ENCODE measurements around the gene TMEM156. TPM values are rescaled to one million over a fixed set of nuclear protein-coding genes. Genes with fewer than 3 reads are reported as not detected.
A peak's percentile ranks its signal among the peaks of the same experiment; 100 is the strongest.

Gene TMEM156, protein sequence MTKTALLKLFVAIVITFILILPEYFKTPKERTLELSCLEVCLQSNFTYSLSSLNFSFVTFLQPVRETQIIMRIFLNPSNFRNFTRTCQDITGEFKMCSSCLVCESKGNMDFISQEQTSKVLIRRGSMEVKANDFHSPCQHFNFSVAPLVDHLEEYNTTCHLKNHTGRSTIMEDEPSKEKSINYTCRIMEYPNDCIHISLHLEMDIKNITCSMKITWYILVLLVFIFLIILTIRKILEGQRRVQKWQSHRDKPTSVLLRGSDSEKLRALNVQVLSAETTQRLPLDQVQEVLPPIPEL
- under 1 TPM; 0.67 to 0.70 TPM for total RNA-seq
- under 1 TPM; 0.58 to 0.61 TPM for polyA plus RNA-seq

DNA sequence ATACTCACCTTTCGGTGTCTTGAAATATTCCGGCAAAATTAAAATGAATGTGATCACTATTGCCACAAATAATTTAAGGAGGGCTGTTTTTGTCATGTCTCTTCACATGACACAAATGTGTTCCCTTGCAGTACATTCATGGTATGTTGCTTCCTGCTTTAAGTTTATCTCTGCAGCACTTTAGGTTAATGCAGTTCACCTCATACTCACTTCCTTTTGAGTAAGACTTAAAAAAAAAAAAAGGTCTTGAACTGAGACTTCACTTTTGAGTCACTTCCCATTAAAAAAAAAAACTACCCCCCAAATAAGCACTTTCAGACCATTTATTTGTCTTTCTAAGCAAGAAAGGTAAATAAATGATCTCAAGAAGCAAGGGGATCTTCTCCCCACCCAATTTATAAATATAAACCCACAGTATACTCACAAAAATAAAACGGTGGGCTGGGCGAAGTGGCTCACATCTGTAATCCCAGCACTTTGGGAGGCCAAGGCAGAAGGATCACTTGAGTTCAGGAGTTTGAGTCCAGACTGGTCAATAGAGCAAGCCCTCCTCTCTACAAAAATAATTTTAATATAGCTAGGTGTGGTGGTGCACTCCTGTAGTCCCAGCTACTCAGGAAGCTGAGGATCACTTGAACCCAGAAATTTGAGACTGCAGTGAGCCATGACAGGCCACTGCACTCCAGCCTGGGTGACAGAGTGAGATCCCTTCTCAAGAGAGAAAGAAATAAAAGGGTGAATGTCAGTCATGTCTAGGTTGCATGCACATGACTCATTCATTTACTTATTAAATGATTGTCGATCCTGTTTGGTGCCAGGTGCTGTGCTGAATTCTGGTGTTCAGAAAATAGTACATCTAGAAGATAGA is at the start of gene TMEM156:
TMEM156 (minus strand) TSS at position 192 of the 868 bp plus-strand sequence; CDS start at position 96, 96 bp downstream.
- Histone ChIP-seq H3K9me3 (ENCODE audit: control insufficient read depth in 4 of 4, low read length in 3 of 4) (no peaks in the 10 kb centered on the region), H3K4me3 (ENCODE audit: low read depth in 1 of 3, low read length in 3 of 3) (no peak within 1 kb of the TSS), H3K27ac (ENCODE audit: low read depth in 1 of 2, low read length in 2 of 2) (peak within 1 kb of the TSS in 1 of 2 donors; percentile 62), H3K4me1 (ENCODE audit: control insufficient read depth in 4 of 4, insufficient read depth in 4 of 4, low read length in 3 of 4) (no peaks in the 10 kb centered on the region), H3K9ac (ENCODE audit: low read depth in 1 of 2, low read length in 2 of 2) (peak within 1 kb of the TSS in 1 of 2 donors; percentile 54), H3K27me3 (ENCODE audit: control insufficient read depth in 4 of 4, insufficient read depth in 4 of 4, low read length in 3 of 4) (no peaks in the 10 kb centered on the region), H3K36me3 (ENCODE audit: control insufficient read depth in 4 of 4, insufficient read depth in 3 of 4, low read depth in 1 of 4, low read length in 3 of 4) (no peaks in the 10 kb centered on the region)
- no peak for DNase-seq (ENCODE audit: low spot score)
- TF ChIP-seq YY1 (IDR thresholded peaks at IDR 0.05) (no peak), FOXA1 (IDR thresholded peaks at IDR 0.05) (no peak), GABPA (IDR thresholded peaks at IDR 0.05 in 1 of 2, conservative IDR thresholded peaks at IDR 0.05 in 1 of 2) (no peak), HNF4A (conservative IDR thresholded peaks at IDR 0.05) (no peak), FOXA2 (IDR thresholded peaks at IDR 0.05) (no peak), RAD21 (IDR thresholded peaks at IDR 0.05) (no peak), EGR1 (IDR thresholded peaks at IDR 0.05; ENCODE audit: low read depth in 2 of 2) (no peak), HNF4G (IDR thresholded peaks at IDR 0.05) (no peak), NR2F2 (IDR thresholded peaks at IDR 0.05) (no peak), TAF1 (conservative IDR thresholded peaks at IDR 0.05) (no peak), JUND (IDR thresholded peaks at IDR 0.05) (no peak), RXRA (IDR thresholded peaks at IDR 0.05) (no peak), SP1 (IDR thresholded peaks at IDR 0.05) (no peak)
- TF ChIP-seq, protein P1, sequence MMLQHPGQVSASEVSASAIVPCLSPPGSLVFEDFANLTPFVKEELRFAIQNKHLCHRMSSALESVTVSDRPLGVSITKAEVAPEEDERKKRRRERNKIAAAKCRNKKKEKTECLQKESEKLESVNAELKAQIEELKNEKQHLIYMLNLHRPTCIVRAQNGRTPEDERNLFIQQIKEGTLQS (IDR thresholded peaks at IDR 0.05): no peak
- TF ChIP-seq, protein P2, sequence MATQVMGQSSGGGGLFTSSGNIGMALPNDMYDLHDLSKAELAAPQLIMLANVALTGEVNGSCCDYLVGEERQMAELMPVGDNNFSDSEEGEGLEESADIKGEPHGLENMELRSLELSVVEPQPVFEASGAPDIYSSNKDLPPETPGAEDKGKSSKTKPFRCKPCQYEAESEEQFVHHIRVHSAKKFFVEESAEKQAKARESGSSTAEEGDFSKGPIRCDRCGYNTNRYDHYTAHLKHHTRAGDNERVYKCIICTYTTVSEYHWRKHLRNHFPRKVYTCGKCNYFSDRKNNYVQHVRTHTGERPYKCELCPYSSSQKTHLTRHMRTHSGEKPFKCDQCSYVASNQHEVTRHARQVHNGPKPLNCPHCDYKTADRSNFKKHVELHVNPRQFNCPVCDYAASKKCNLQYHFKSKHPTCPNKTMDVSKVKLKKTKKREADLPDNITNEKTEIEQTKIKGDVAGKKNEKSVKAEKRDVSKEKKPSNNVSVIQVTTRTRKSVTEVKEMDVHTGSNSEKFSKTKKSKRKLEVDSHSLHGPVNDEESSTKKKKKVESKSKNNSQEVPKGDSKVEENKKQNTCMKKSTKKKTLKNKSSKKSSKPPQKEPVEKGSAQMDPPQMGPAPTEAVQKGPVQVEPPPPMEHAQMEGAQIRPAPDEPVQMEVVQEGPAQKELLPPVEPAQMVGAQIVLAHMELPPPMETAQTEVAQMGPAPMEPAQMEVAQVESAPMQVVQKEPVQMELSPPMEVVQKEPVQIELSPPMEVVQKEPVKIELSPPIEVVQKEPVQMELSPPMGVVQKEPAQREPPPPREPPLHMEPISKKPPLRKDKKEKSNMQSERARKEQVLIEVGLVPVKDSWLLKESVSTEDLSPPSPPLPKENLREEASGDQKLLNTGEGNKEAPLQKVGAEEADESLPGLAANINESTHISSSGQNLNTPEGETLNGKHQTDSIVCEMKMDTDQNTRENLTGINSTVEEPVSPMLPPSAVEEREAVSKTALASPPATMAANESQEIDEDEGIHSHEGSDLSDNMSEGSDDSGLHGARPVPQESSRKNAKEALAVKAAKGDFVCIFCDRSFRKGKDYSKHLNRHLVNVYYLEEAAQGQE (IDR thresholded peaks at IDR 0.05): no peak
- TF ChIP-seq, protein P3, sequence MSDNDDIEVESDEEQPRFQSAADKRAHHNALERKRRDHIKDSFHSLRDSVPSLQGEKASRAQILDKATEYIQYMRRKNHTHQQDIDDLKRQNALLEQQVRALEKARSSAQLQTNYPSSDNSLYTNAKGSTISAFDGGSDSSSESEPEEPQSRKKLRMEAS (IDR thresholded peaks at IDR 0.05): no peak
- TF ChIP-seq, protein P4, sequence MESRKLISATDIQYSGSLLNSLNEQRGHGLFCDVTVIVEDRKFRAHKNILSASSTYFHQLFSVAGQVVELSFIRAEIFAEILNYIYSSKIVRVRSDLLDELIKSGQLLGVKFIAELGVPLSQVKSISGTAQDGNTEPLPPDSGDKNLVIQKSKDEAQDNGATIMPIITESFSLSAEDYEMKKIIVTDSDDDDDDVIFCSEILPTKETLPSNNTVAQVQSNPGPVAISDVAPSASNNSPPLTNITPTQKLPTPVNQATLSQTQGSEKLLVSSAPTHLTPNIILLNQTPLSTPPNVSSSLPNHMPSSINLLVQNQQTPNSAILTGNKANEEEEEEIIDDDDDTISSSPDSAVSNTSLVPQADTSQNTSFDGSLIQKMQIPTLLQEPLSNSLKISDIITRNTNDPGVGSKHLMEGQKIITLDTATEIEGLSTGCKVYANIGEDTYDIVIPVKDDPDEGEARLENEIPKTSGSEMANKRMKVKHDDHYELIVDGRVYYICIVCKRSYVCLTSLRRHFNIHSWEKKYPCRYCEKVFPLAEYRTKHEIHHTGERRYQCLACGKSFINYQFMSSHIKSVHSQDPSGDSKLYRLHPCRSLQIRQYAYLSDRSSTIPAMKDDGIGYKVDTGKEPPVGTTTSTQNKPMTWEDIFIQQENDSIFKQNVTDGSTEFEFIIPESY (IDR thresholded peaks at IDR 0.05): no peak
- TF ChIP-seq, protein P5, sequence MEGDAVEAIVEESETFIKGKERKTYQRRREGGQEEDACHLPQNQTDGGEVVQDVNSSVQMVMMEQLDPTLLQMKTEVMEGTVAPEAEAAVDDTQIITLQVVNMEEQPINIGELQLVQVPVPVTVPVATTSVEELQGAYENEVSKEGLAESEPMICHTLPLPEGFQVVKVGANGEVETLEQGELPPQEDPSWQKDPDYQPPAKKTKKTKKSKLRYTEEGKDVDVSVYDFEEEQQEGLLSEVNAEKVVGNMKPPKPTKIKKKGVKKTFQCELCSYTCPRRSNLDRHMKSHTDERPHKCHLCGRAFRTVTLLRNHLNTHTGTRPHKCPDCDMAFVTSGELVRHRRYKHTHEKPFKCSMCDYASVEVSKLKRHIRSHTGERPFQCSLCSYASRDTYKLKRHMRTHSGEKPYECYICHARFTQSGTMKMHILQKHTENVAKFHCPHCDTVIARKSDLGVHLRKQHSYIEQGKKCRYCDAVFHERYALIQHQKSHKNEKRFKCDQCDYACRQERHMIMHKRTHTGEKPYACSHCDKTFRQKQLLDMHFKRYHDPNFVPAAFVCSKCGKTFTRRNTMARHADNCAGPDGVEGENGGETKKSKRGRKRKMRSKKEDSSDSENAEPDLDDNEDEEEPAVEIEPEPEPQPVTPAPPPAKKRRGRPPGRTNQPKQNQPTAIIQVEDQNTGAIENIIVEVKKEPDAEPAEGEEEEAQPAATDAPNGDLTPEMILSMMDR (IDR thresholded peaks at IDR 0.05; ENCODE audit: low read depth, low read length, missing input control): no peak
- 68% methylated on average over 5 of the region's 5 CpGs for WGBS
